Transverse colon (tissue), 4 donors: ENCODE results near the gene NANS.

Experiments
- CTCF ChIP-seq, 5 experiments: fragments of 200-600 bp in 3 of 5; fragments of 450-650 bp in 2 of 5; sonication (generic) in 3 of 5; IDR thresholded peaks; 1 replicate in 2 of 5; 2 replicates in 3 of 5; pipeline ENCODE4 v1.5.1; 2016 to 2017; ENCODE audit warnings: antibody characterized with exemption in 5 of 5, inconsistent platforms in 3 of 5, mild to moderate bottlenecking in 2 of 5, moderate library complexity in 1 of 5
- POLR2A ChIP-seq: fragments of 450-650 bp; IDR thresholded peaks from one replicate; pipeline ENCODE4 v1.6.1; 2016; ENCODE audit warnings: antibody characterized with exemption, mild to moderate bottlenecking, moderate library complexity
- POLR2AphosphoS5 ChIP-seq, 3 donors: sonication (generic); formaldehyde crosslinking; IDR thresholded peaks; one replicate each; pipeline ENCODE4 v1.6.1; 2016; ENCODE audit warnings: antibody characterized with exemption in 3 of 3

- TF ChIP-seq POLR2A (no peak), CTCF (IDR thresholded peaks at IDR 0.05) (no peak), POLR2AphosphoS5 (IDR thresholded peaks at IDR 0.05) (no peak)
Measured at GRCh38 chr9:98107926-98108325, 51.4 kb downstream of the NANS start.
